AML-193 (cell line): Measurements from ENCODE around the gene PLEKHM2.
A peak's percentile ranks its signal among the peaks of the same experiment; 100 is the strongest.
"Not testable (repeated sequence)": the region's sequence is repeated elsewhere in the genome, so short reads cannot be mapped to it uniquely, and the experiment has no call there.

Experiments used
- DNase-seq, 2 experiments: peaks; one replicate each; lab custom pipeline; 2025; lab: John Stamatoyannopoulos, UW

PLEKHM2 gene

GRCh38 chr1:15684042-15684461, at the start of gene PLEKHM2:
Gene PLEKHM2, plus strand, starts transcription at chr1:15684320. Its CDS starts 239 bp downstream, at chr1:15684559.
- peak in 1 of 2 experiments; percentile 3 for DNase-seq

- no peak for DNase-seq
Measured at GRCh38 chr1:15636436-15636835, 47.7 kb upstream of the PLEKHM2 start.

GRCh38 chr1:15637826-15638225, 46.3 kb upstream of the PLEKHM2 start:
- DNase-seq, result no peak

GRCh38 chr1:15639262-15639661, 44.9 kb upstream of the PLEKHM2 start:
- no peak for DNase-seq

GRCh38 chr1:15639931-15640330, 44.2 kb upstream of the PLEKHM2 start:
- DNase-seq, result no peak

GRCh38 chr1:15640667-15641066, 43.5 kb upstream of the PLEKHM2 start:
- no peak for DNase-seq

- no peak for DNase-seq
Measured at GRCh38 chr1:15649937-15650336, 34.2 kb upstream of the PLEKHM2 start.

GRCh38 chr1:15650433-15650832, 33.7 kb upstream of the PLEKHM2 start:
- DNase-seq, result no peak

GRCh38 chr1:15652130-15652529, 32.0 kb upstream of the PLEKHM2 start:
- DNase-seq, result not testable (repeated sequence)

- DNase-seq, result no peak
Measured at GRCh38 chr1:15654091-15654690, 29.9 kb upstream of the PLEKHM2 start.

GRCh38 chr1:15656464-15656863, 27.7 kb upstream of the PLEKHM2 start:
- DNase-seq, result no peak

GRCh38 chr1:15657021-15657420, 27.1 kb upstream of the PLEKHM2 start:
- no peak for DNase-seq

- DNase-seq, result no peak
Measured at GRCh38 chr1:15660151-15660550, 24.0 kb upstream of the PLEKHM2 start.

- DNase-seq, result no peak
Measured at GRCh38 chr1:15662477-15662876, 21.6 kb upstream of the PLEKHM2 start.

- DNase-seq, result no peak
Measured at GRCh38 chr1:15663925-15664324, 20.2 kb upstream of the PLEKHM2 start.

GRCh38 chr1:15667362-15667761, 16.8 kb upstream of the PLEKHM2 start:
- DNase-seq, result no peak

- DNase-seq, result no peak
Measured at GRCh38 chr1:15668089-15668754, 15.9 kb upstream of the PLEKHM2 start.

GRCh38 chr1:15669074-15669473, 15.0 kb upstream of the PLEKHM2 start:
- DNase-seq, result no peak

- no peak for DNase-seq
Measured at GRCh38 chr1:15669864-15670263, 14.3 kb upstream of the PLEKHM2 start.

- DNase-seq, result no peak
Measured at GRCh38 chr1:15671430-15671829, 12.7 kb upstream of the PLEKHM2 start.

GRCh38 chr1:15674386-15675159, 9.5 kb upstream of the PLEKHM2 start:
- DNase-seq, result no peak

GRCh38 chr1:15676010-15676409, 8.1 kb upstream of the PLEKHM2 start:
- no peak for DNase-seq
